NCI-H128 (cell line): ENCODE results near the gene DDI2.
"Not testable (repeated sequence)": the region's sequence is repeated elsewhere in the genome, so short reads cannot be mapped to it uniquely, and the experiment has no call there.

ENCODE experiments used
- DNase-seq: peaks from one replicate; lab custom pipeline; 2025; ENCODE audit not compliant: unreplicated experiment; lab: John Stamatoyannopoulos, UW

Gene DDI2

DNA sequence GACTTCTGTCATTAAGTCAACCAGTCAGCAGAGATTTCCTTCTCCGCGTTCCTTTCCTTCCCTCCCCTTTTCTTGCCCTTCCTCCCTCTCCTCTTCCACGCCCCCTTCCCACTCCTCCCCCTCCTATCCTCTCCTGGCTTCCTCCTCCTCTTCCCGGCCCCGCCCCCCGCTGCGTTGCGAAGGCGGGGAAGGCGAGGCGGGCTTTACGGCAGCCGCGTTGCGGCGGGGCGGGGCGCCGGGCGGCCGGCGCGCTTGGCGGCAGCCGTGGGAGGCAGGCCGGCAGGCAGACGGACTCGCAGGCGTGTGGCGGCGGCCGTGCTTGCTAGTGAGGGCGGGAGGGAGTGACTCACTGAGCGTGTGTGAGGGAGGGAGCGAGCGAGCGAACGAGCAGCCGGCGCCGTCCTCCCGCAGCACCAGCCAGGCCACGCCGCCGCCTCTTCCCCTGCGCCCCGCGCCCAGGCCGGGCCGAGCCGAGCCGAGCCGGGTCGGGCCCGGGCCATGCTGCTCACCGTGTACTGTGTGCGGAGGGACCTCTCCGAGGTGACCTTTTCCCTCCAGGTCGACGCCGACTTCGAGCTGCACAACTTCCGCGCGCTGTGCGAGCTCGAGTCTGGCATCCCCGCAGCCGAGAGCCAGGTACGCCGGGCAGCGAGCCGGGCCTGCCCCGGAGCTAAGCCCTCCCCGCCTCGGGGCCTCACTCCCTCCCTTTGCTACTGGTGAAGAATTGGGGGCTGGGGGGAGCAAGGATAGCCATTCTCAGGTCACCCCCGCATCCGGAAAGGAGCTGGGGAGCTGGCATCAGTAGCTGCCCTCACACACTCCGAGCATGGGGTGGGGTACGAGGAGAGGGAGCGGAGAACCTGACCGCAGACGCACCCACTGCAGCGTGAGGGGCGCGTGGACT is at the start of gene DDI2:
Gene DDI2 (plus strand): TSS at position 286 of the 904 bp plus-strand sequence. CDS start 213 bp downstream, at position 499.
- peak; percentile 95 for DNase-seq

DNA sequence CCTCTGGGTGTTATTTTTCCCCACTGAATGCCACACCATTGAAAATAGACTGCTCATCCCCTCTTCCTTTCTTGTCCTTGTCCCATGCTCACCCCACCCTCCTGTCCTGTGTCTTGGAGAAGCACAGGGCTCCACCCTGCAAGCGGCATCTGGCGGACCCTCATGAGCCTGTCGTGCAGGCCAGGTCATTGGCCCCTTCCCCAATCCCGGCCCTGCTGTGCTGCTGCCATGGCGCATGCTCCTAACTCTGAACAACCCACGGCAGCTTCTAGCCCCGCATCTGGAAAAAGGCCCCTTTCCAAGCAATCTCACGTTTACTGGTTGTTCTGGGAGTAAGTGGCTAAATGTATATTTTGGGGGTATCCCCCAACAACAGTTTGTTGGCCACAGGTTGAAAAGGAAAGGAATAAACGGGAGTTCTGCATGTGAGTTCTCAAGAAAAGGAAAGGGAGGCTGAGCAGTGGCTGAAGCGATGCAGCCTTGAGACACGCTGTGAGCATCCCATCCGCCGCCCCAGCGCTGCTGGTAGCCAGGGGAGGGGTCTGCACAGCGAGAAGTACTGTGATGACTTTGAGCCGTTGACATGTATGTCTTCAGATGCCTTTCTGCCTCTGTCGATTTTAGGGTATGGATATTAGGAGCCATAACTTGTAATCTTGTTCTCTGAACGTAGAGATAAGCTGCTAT is 48.7 kb upstream of the DDI2 start:
- no peak for DNase-seq

DNA sequence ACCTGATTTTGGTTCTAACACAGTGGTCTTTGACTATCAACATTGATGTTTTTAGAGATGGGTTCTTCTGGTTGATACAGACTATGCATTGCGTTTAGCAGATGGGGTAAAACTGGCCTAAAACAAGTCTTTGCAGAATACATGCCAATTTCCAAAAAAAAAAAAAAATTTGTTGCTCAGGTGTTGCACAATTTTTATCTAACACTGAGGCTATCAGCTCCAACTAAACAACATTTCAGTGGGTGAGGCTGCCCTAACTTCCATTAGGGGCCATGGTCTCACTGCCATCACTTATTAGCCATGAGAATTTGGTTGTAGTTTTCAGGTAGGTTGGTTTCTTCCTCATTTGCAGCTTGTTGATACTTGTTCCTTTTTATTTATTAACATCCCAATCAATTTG is 46.4 kb upstream of the DDI2 start:
- DNase-seq: no peak

- DNase-seq: no peak
Observed at GRCh38 chr1:15571266-15571665, 46.0 kb upstream of the DDI2 start.

DNA sequence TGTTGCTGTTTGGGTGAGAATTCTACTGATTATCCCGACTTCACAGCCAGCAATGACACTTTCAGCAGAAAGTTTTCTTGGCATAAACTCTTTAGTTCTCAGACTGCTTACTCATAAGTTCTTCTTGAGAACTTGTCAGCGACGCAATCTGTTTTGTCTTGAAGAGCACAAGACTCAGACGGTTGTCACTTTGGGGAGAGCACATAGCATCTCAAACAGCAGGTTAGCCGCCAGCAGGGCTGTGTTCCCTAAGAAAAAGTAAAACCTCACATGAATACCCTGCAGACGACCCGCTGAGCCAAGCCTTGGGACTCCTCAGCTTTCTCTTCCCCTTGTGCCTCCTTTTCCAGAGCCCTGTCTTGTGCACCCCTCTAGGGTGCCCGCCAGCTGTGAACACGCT is 43.8 kb upstream of the DDI2 start:
- no peak for DNase-seq

DNA sequence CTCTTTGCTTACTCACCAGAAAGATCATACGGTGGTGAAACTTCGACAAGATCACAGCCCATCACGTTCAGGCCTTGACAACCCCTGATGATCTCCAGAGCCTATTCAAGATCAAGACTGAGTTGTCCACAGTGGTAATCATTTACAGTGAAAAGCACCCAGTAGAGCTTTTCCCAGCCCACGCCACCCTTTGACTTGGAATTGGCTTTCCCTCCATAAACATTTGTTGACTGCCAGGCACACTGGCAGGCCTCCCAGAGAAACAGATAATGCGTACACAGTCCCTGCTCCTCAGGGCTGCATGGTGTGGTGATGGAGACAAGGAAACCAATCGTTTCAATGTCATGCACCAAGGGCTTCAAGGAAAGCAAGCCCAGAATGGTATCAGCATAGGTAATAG is 42.5 kb upstream of the DDI2 start:
- no peak for DNase-seq

DNA sequence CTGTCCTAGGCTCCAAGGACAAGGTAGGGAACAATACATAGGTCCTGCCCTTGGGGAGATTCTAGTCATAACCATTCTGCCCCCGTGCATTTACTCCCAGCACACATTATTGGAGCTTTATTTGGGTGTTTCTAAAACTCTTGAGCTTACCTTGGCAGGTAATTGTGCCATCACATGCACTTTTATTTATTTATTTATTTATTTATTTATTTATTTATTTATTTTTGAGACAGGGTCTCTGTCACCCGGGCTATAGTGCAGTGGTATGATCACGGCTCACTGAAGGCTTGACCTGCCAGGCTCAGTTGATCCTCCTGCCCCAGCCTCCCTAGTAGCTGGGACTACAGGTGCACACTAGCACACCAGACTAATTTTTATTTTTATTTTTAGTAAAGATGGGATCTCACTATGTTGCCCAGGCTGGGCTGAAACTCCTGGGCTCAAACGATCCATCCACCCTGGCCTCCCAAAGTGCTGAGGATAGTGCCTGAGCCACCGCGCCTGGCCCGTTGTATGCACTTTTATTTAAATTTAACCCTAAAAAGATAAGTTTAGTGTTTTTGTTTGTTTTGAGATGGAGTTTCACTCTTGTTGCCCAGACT is 41.6 kb upstream of the DDI2 start:
- no peak for DNase-seq

DNA sequence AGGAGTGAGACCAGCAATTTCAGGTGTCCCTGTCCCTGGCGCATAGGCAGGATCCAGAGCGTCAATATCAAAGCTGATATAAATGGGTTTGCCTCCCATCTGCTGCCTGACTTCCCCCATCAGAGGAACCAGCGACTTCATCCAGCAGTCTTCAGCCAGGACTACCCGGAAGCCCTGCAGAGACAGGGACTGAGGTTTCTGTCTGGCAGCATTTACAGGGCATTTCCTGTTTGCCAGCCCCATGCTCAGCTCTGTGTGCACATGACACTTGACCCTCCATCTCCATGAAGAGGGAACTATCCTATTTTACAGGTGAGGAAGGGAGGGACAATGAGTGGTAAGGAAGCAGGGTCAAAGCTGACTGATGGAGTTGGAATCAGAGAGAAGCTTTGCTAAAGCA is 39.6 kb upstream of the DDI2 start:
- no peak for DNase-seq

- DNase-seq: no peak
Observed at GRCh38 chr1:15578921-15579682, 38.2 kb upstream of the DDI2 start.

GRCh38 chr1:15579683-15580047 is 37.6 kb upstream of the DDI2 start:
- no peak for DNase-seq

DNA sequence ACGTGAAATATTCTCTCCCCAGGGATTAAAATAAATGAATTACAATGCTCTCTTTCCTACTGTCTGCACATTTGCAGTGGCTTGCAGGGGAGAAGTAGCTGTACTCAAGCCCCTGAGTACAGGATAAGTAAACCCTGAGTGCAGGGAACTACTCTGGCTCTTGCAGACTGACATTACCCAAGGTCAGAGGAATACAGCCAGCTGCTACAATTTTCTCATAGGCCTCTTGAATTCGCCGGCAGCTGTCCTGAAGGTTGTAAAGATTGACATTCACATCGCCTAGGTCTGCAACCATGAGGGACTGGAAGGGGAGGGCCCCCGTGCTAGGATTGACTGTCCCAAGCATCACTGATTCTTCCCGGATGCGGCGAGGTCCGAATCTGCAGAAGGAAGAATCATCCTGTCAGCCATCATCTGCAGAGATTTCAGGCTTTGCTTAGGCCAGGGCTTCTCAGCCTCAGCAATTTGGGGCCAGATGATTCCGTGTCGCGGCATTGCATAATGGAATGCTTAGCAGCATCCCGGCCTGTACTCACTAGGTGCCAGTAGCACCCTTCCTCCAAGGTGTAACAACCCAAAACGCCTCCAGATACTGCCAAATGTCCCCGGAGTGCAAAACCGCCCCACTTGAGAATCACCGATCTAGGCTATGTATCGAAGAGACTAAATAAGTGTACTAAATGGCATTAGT is 34.1 kb upstream of the DDI2 start:
- no peak for DNase-seq

- DNase-seq: no peak
Observed at GRCh38 chr1:15584489-15585363, 32.5 kb upstream of the DDI2 start, which contains the start of gene AGMAT. Gene AGMAT (minus strand): TSS chr1:15585051. CDS start chr1:15584967, 84 bp downstream.

DNA sequence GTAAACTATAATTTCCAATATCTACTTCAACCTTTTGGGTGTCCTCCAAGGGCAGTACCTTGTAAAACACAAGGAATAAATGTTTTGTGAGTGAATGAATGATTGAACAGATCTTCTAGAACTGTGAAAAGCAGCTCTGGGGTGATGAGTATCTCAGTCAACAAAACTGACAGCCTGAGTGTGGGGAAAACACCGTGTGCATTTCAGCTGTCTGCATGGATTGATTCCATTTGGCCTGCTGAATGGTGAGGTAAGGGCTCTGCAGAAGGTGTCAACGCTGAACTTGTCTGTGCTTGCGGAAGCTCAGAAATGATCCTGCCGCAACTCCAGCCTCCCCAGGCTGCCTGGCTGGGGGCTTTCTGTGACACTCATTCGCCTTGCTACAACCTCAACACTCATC is 25.0 kb upstream of the DDI2 start:
- DNase-seq: no peak

DNA sequence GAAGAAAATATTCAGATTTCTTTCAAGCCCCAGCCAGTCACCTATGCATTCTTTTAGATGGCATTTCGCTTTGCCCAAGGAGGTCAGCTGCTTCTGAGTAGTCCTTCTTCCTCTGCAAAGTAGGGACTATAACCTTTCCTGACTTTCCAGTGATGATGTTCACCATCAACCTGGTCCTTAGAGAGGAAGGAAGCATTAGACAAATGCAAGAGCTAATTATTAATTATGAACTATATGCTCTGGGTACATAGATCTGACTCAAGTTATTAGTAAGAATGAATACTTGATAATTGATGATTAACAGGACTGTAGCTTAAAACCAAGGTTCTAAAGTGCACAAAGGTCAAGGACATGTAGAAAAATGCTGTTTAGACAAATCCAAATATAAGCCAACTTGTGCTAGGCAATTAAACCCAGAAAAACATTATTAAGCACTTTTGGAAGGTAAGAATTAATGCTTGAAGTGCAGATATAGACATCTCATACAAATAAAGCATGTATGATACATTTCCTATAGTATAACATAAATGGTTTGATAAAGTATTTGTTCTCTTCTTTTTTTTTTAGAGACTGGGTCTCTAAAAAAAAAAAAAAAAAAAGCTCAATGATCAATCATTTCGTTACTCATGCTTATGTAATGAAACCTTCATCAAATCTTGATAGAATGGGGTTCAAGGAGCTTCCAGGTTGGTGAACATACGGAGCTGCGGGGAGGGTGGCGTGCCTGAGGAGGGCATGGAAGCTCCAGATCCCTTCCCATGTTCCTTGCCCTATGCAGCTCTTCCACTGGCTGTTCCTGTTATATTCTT is 21.2 kb upstream of the DDI2 start:
- no peak for DNase-seq

GRCh38 chr1:15598436-15598835 is 18.8 kb upstream of the DDI2 start:
- DNase-seq: no peak

- peak; percentile 98 for DNase-seq
Observed at GRCh38 chr1:15603050-15603965, 13.9 kb upstream of the DDI2 start.

- not testable (repeated sequence) for DNase-seq
Observed at GRCh38 chr1:15603966-15604282, 13.3 kb upstream of the DDI2 start.

DNA sequence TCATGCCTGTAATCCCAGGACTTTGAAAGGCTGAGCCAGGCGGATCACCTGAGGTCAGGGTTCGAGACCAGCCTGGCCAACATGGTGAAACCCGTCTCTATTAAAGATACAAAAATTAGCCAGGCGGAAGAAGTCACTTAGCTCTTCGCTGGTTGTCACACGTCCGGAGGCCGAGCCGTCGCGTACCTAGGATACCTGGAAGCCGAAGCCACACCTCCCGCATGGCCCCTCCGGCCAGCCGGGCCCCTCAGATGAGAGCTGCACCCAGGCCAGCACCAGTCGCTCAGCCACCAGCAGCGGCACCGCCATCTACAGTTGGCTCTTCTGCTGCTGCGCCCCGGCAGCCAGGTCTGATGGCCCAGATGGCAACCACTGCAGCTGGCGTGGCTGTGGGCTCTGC is 12.9 kb upstream of the DDI2 start:
- DNase-seq: not testable (repeated sequence)
